ENCODE measurements around the gene EXOSC10.

The EXOSC10 gene

DNA sequence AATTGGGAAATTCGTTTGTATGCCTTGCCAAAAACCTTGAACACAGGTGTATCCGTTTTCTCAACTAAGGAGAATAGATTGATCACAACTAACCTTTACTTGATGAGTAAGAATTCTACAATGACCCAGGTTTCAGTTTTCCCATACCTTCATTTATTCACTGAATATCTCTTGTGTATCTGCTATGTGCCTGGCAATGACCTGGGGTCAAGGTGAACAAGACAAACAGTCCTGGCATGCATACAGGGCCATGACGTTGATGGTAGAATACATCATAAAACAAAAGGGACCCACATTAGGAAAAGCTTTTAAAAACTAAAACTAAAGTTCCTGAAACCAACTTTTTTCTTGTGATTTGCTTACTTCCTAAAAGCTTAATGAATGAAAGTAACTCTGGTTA lies 32.1 kb upstream of the EXOSC10 start:
- ChIA-PET CTCF (interaction anchor here (0.7 to 1.7 kb wide), 4 partner anchors 11 to 95 kb away, joined by 3 to 6 read pairs (median 4); partner anchors contain the start of gene EXOSC10), POLR2A (no interaction called here)
- TF ChIP-seq CTCF (IDR thresholded peaks at IDR 0.05; ENCODE audit: control extremely low read depth, extremely low read depth, low read depth, missing control alignments), result no peak
- no peak for DNase-seq (ENCODE audit: extremely low spot score)

DNA sequence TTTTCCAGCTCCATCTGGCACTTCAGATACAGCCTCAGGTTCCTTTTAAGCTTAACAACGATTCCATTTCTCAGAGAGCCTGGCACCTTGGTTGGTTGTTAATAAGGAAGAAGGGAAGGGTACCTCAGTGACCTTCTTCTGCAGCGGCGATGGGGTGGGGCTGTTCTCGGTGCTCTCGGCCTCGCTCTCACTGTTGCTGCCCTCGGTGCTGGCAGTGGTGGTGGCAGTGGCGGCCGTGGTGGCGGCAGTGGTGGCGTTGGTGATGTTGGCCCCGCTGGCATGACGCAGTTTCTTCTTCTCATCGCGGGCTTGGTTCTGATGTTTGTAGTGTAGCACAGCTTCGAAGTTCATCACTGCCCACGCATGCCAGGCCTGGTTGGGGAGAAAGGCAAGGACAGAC lies 30.7 kb upstream of the EXOSC10 start:
- no peak for DNase-seq (ENCODE audit: extremely low spot score)
- no peak for TF ChIP-seq CTCF (IDR thresholded peaks at IDR 0.05; ENCODE audit: control extremely low read depth, extremely low read depth, low read depth, missing control alignments)
- ChIA-PET CTCF (interaction anchor here (1.4 kb wide), 1 partner anchor 10 kb away, joined by 3 read pairs; no protein-coding TSS in a partner anchor), POLR2A (no interaction called here)

GRCh38 chr1:11129649-11130390 lies 30.2 kb upstream of the EXOSC10 start:
- ChIA-PET POLR2A (no interaction called here), CTCF (interaction anchor here (1.4 kb wide), 1 partner anchor 9 kb away, joined by 3 read pairs; no protein-coding TSS in a partner anchor)
- no peak for TF ChIP-seq CTCF (IDR thresholded peaks at IDR 0.05; ENCODE audit: control extremely low read depth, extremely low read depth, low read depth, missing control alignments)
- DNase-seq (ENCODE audit: extremely low spot score), result no peak

GRCh38 chr1:11126569-11126968 lies 26.9 kb upstream of the EXOSC10 start:
- DNase-seq (ENCODE audit: extremely low spot score), result no peak
- no peak for TF ChIP-seq CTCF (IDR thresholded peaks at IDR 0.05; ENCODE audit: control extremely low read depth, extremely low read depth, low read depth, missing control alignments)
- ChIA-PET POLR2A (no interaction called here), CTCF (interaction anchor here (1.6 kb wide), 1 partner anchor 14 kb away, joined by 4 read pairs; no protein-coding TSS in a partner anchor)

DNA sequence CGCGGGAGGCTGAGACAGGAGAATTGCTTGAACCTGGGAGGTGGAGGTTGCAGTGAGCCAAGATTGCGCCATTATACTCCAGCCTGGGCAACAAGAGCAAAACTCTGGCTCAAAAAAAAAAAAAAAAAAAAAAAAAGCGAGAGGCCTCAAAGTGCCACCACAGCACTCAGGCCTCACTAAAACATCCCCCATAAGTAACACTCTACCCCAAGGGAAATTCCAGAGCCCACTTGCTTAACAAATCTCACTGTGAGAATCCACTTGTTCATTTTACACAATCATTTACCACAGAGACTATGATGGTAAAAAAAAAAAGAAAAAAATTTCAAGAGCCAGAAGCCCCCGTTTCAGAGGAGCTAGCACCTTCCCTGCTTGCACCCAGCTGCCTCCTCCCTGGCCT lies 26.3 kb upstream of the EXOSC10 start:
- ChIA-PET POLR2A (no interaction called here), CTCF (interaction anchor here (1.6 kb wide), 1 partner anchor 13 kb away, joined by 4 read pairs; no protein-coding TSS in a partner anchor)
- no peak for DNase-seq (ENCODE audit: extremely low spot score)
- no peak for TF ChIP-seq CTCF (IDR thresholded peaks at IDR 0.05; ENCODE audit: control extremely low read depth, extremely low read depth, low read depth, missing control alignments)

- DNase-seq (ENCODE audit: extremely low spot score), result no peak
- no peak for TF ChIP-seq CTCF (IDR thresholded peaks at IDR 0.05; ENCODE audit: control extremely low read depth, extremely low read depth, low read depth, missing control alignments)
- POLR2A ChIA-PET, result no interaction called here
- CTCF ChIA-PET, result interaction anchor here (1.3 to 1.6 kb wide), 2 partner anchors 12 to 88 kb away, joined by 4 read pairs; no protein-coding TSS in a partner anchor
These were observed 25.3 kb upstream of the EXOSC10 start for GRCh38 chr1:11124965-11125364.

Data from GM10248 (cell line).